ENCODE data around the gene USP34. TPM values are rescaled to one million over a fixed set of nuclear protein-coding genes. Genes with fewer than 3 reads are reported as not detected.

Gene USP34
- total and polyA plus RNA-seq, 2 experiments from 2014 or later = 42.4 to 94.5 TPM

DNA sequence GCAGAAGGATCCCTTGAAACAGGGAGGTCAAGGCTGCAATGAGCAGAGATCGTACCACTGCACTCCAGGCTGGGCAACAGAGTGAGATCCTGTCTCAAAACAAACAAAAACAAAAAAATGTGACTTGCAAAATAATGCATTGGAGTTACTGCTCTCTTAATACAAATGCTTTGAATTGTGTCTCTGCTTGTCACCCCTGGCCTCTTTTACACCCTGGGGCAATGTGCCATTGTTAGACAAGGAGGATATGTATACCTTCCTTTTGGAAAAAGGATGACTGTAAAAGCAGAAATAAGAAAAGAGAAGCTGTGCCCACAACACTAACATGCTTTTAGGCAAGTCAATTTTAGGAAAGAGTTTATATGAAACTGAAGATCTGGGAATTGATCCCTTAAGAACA, 329.7 kb downstream of the USP34 start:
- no peaks in the 10 kb centered on the region for H3K4me1 ChIP-seq (ENCODE audit: low read depth)
- H3K9me3 ChIP-seq (ENCODE audit: low read depth) = no peaks in the 10 kb centered on the region
- TF ChIP-seq, protein P1, sequence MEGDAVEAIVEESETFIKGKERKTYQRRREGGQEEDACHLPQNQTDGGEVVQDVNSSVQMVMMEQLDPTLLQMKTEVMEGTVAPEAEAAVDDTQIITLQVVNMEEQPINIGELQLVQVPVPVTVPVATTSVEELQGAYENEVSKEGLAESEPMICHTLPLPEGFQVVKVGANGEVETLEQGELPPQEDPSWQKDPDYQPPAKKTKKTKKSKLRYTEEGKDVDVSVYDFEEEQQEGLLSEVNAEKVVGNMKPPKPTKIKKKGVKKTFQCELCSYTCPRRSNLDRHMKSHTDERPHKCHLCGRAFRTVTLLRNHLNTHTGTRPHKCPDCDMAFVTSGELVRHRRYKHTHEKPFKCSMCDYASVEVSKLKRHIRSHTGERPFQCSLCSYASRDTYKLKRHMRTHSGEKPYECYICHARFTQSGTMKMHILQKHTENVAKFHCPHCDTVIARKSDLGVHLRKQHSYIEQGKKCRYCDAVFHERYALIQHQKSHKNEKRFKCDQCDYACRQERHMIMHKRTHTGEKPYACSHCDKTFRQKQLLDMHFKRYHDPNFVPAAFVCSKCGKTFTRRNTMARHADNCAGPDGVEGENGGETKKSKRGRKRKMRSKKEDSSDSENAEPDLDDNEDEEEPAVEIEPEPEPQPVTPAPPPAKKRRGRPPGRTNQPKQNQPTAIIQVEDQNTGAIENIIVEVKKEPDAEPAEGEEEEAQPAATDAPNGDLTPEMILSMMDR (IDR thresholded peaks at IDR 0.05; ENCODE audit: low read depth, low read length) = no peak
- H3K27ac ChIP-seq = no peak overlapping the region
- no peak overlapping the region for H3K4me3 ChIP-seq
- no peaks in the 10 kb centered on the region for H3K36me3 ChIP-seq
- no peak for DNase-seq (ENCODE audit: low read depth in 1 of 2, low spot score in 1 of 2)
- H3K27me3 ChIP-seq = no peaks in the 10 kb centered on the region

DNA sequence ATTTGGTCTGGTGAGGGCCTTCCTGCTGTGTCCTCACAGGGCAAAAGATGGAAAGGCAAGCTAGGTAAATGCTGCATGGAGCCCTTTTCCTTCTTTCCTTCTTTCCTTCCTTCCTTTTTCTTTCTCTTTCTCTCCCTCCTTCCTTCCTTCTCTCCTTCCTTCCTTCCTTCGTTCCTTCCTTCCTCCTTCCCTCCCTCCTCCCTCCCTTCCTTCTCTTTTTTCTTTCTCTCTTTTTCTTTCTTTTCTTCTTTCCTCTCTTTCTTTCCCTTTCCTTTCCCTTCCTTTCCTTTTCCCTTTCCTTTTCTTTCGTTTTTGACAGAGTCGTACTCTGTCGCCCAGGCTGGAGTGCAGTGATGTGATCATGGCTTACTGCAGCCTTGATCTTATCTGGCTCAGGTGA, 332.0 kb downstream of the USP34 start:
- no peak overlapping the region for H3K27ac ChIP-seq
- no peaks in the 10 kb centered on the region for H3K36me3 ChIP-seq
- H3K4me3 ChIP-seq = no peak overlapping the region
- TF ChIP-seq, protein P1 (IDR thresholded peaks at IDR 0.05; ENCODE audit: low read depth, low read length) = no peak
- no peaks in the 10 kb centered on the region for H3K27me3 ChIP-seq
- DNase-seq (ENCODE audit: low read depth in 1 of 2, low spot score in 1 of 2) = no peak
- no peaks in the 10 kb centered on the region for H3K9me3 ChIP-seq (ENCODE audit: low read depth)
- H3K4me1 ChIP-seq (ENCODE audit: low read depth) = no peaks in the 10 kb centered on the region

Other genes with a start within 250 kb of the USP34 start
- 94.8 and 160 TPM in 2 replicates for gene XPO1, start 67.3 kb upstream of the USP34 start, total RNA-seq
- gene XPO1, start 67.3 kb upstream of the USP34 start, polyA plus RNA-seq = 80.6 and 103 TPM in 2 replicates